Esophagus (tissue), 2 donors: ENCODE results near the gene KRTAP9-4. TPM values are rescaled to one million over a fixed set of nuclear protein-coding genes. Genes with fewer than 3 reads are reported as not detected.
"Not testable (repeated sequence)": the region's sequence is repeated elsewhere in the genome, so short reads cannot be mapped to it uniquely, and the experiment has no call there.

Experiments used
- H3K27ac ChIP-seq, 2 donors: one replicate each; pipeline ENCODE4 v1.5.1; 2013; ENCODE audit warnings: low read depth in 2 of 2, mild to moderate bottlenecking in 2 of 2, inconsistent platforms in 1 of 2, low read length in 1 of 2, moderate library complexity in 1 of 2
- H3K27me3 ChIP-seq, 2 donors: one replicate each; pipeline ENCODE4 v1.6.1; 2013; ENCODE audit warnings: low read length in 2 of 2, control low read depth in 1 of 2, mild to moderate bottlenecking in 1 of 2; ENCODE audit not compliant: insufficient read depth in 2 of 2, control insufficient read depth in 1 of 2
- H3K36me3 ChIP-seq, 2 donors: one replicate each; pipeline ENCODE4 v1.6.1; 2013; ENCODE audit warnings: low read length in 1 of 2; ENCODE audit not compliant: control insufficient read depth in 2 of 2, insufficient read depth in 2 of 2
- H3K4me1 ChIP-seq, 2 donors: one replicate each; pipeline ENCODE4 v1.6.1; 2013; ENCODE audit warnings: low read length in 1 of 2; ENCODE audit not compliant: control insufficient read depth in 2 of 2, insufficient read depth in 2 of 2
- H3K4me3 ChIP-seq, 2 donors: one replicate each; pipeline ENCODE4 v1.5.1; 2013; ENCODE audit warnings: low read length in 2 of 2, mild to moderate bottlenecking in 2 of 2, low read depth in 1 of 2, moderate library complexity in 1 of 2
- H3K9me3 ChIP-seq, 2 donors: one replicate each; pipeline ENCODE4 v1.6.1; 2013; ENCODE audit warnings: mild to moderate bottlenecking in 2 of 2, low read depth in 1 of 2, low read length in 1 of 2, moderate library complexity in 1 of 2; ENCODE audit not compliant: control insufficient read depth in 2 of 2, insufficient read depth in 1 of 2
- WGBS, 2 donors: extraction: QIAGEN DNeasy Blood & Tissue Kit; methylation state at CpG; one replicate each; pipeline ENCODE4 v1.1.7; 2013; 5-methylcytosine and 5-hydroxymethylcytosine counted together
- polyA plus RNA-seq, 2 donors: library from polyadenylated mRNA; stranded (reverse); fragments of 200-250 nt; gene quantifications; one replicate each; pipeline ENCODE4 v1.2.3, GENCODE V29; 2013
- donor health status: healthy with polysubstance abuse.
- donor health status: Bipolar disorder and iron deficiency.

KRTAP9-4 gene
- polyA plus RNA-seq, 2 donors, result not detected

GRCh38 chr17:41232399-41233105 is 16.9 kb upstream of the KRTAP9-4 start, which contains the start of gene KRTAP9-3:
Gene KRTAP9-3 (plus strand): TSS chr17:41232449. CDS start chr17:41232502, 53 bp downstream.
- not testable (repeated sequence) for H3K4me1 ChIP-seq, H3K27ac ChIP-seq, H3K4me3 ChIP-seq, H3K36me3 ChIP-seq, H3K9me3 ChIP-seq, H3K27me3 ChIP-seq
- WGBS, 2 donors, result 86 to 88% methylated on average over 1 of the region's 1 CpG

GRCh38 chr17:41237116-41237515 is 12.4 kb upstream of the KRTAP9-4 start:
- 79 to 82% methylated on average over 4 of the region's 4 CpGs for WGBS, 2 donors
- not testable (repeated sequence) for H3K36me3 ChIP-seq, H3K9me3 ChIP-seq

GRCh38 chr17:41237949-41238437 is 11.5 kb upstream of the KRTAP9-4 start, which contains the start of gene KRTAP9-8:
Gene KRTAP9-8 (plus strand): TSS chr17:41237999. CDS start chr17:41238052, 53 bp downstream.
- H3K36me3 ChIP-seq, H3K4me3 ChIP-seq, H3K27ac ChIP-seq, H3K27me3 ChIP-seq, H3K4me1 ChIP-seq, H3K9me3 ChIP-seq: not testable (repeated sequence)
- 57 to 61% methylated on average over 3 of the region's 3 CpGs for WGBS, 2 donors

More at GRCh38 chr17:41237116-41237515, 12.4 kb upstream of the KRTAP9-4 start:
- H3K4me1 ChIP-seq, H3K27me3 ChIP-seq, H3K27ac ChIP-seq, H3K4me3 ChIP-seq: not testable (repeated sequence)

GRCh38 chr17:41246995-41247787 is 2.3 kb upstream of the KRTAP9-4 start:
- not testable (repeated sequence) for H3K4me1 ChIP-seq, H3K27me3 ChIP-seq, H3K4me3 ChIP-seq, H3K27ac ChIP-seq, H3K9me3 ChIP-seq, H3K36me3 ChIP-seq
- 48 to 64% methylated on average over 2 of the region's 2 CpGs for WGBS, 2 donors

GRCh38 chr17:41251261-41251660 is 1.8 kb downstream of the KRTAP9-4 start:
- no peaks in the 10 kb centered on the region for H3K27me3 ChIP-seq
- H3K27ac ChIP-seq, result no peak overlapping the region
- no peak overlapping the region for H3K4me3 ChIP-seq
- WGBS, 2 donors, result 85 to 93% methylated on average over 1 of the region's 1 CpG
- H3K4me1 ChIP-seq, result no peaks in the 10 kb centered on the region
- no peaks in the 10 kb centered on the region for H3K36me3 ChIP-seq
- H3K9me3 ChIP-seq, result no peaks in the 10 kb centered on the region

GRCh38 chr17:41254861-41255260 is 5.4 kb downstream of the KRTAP9-4 start:
- Histone ChIP-seq H3K27ac (no peak overlapping the region), H3K27me3 (no peaks in the 10 kb centered on the region), H3K4me3 (no peak overlapping the region), H3K9me3 (no peaks in the 10 kb centered on the region), H3K4me1 (no peaks in the 10 kb centered on the region), H3K36me3 (no peaks in the 10 kb centered on the region)
- 0 to 68% methylated on average over 1 of the region's 1 CpG for WGBS, 2 donors

- not testable (repeated sequence) for H3K9me3 ChIP-seq, H3K27ac ChIP-seq, H3K4me1 ChIP-seq, H3K27me3 ChIP-seq, H3K36me3 ChIP-seq, H3K4me3 ChIP-seq
- WGBS, 2 donors, result 70 to 80% methylated on average over 5 of the region's 5 CpGs
Observed at GRCh38 chr17:41255381-41256290, 6.1 kb downstream of the KRTAP9-4 start, which contains the start of gene KRTAP9-9. Gene KRTAP9-9 (plus strand): TSS chr17:41255384.

- WGBS, 2 donors, result 83 to 93% methylated on average over 1 of the region's 1 CpG
- no peak overlapping the region for H3K4me3 ChIP-seq
- no peak overlapping the region for H3K27ac ChIP-seq
- no peaks in the 10 kb centered on the region for H3K36me3 ChIP-seq
- H3K27me3 ChIP-seq, result no peaks in the 10 kb centered on the region
- H3K9me3 ChIP-seq, result no peaks in the 10 kb centered on the region
- no peaks in the 10 kb centered on the region for H3K4me1 ChIP-seq
Observed at GRCh38 chr17:41256291-41256685, 6.8 kb downstream of the KRTAP9-4 start.

GRCh38 chr17:41258406-41258805 is 8.9 kb downstream of the KRTAP9-4 start:
- Histone ChIP-seq H3K4me1 (no peaks in the 10 kb centered on the region), H3K27ac (no peak overlapping the region), H3K9me3 (no peaks in the 10 kb centered on the region), H3K27me3 (no peaks in the 10 kb centered on the region), H3K36me3 (no peaks in the 10 kb centered on the region), H3K4me3 (no peak overlapping the region)
